SU-DHL-6 (cell line): Measurements from ENCODE around the gene TUBG1.

Source experiments
- H2AFZ ChIP-seq: fragments of 200-600 bp; sonication (generic); 2 replicates; pipeline ENCODE4 v1.6.1; 2014; ENCODE audit warnings: low read depth, mild to moderate bottlenecking, moderate library complexity, mixed read lengths, antibody characterized with exemption, low read length; ENCODE audit not compliant: severe bottlenecking
- H3F3A ChIP-seq: fragments of 200-600 bp; shearing (Covaris generic); 2 replicates; pipeline ENCODE4 v1.6.0; 2016; ENCODE audit warnings: antibody characterized with exemption, mild to moderate bottlenecking; ENCODE audit not compliant: insufficient read depth
- H3K27ac ChIP-seq: fragments of 200-600 bp; sonication (generic); 2 replicates; pipeline ENCODE4 v1.5.1; 2016; ENCODE audit warnings: low read depth, mild to moderate bottlenecking, low read length, moderate library complexity, mixed read lengths
- H3K27me3 ChIP-seq: fragments of 200-600 bp; sonication (generic), shearing (Covaris generic); 2 replicates; pipeline ENCODE4 v1.6.0; 2014; ENCODE audit warnings: mild to moderate bottlenecking, low read length
- H3K36me3 ChIP-seq: fragments of 200-600 bp; sonication (generic); 2 replicates; pipeline ENCODE4 v1.6.1; 2014; ENCODE audit warnings: mild to moderate bottlenecking, low read length, mixed read lengths
- H3K4me2 ChIP-seq: fragments of 300-600, 200-600 bp; shearing (Covaris generic), sonication (generic); 2 replicates; pipeline ENCODE4 v1.6.0; 2014; ENCODE audit warnings: low read length, low read depth, mild to moderate bottlenecking; ENCODE audit not compliant: poor library complexity, severe bottlenecking
- H3K4me3 ChIP-seq: fragments of 200-600 bp; sonication (generic); 2 replicates; pipeline ENCODE4 v1.5.1; 2014; ENCODE audit warnings: antibody characterized with exemption, low read length, mild to moderate bottlenecking, mixed read lengths; ENCODE audit not compliant: insufficient read depth, poor library complexity, severe bottlenecking
- H3K79me2 ChIP-seq: fragments of 200-600 bp; sonication (generic); 2 replicates; pipeline ENCODE4 v1.6.1; 2014; ENCODE audit warnings: mild to moderate bottlenecking, low read length, moderate library complexity; ENCODE audit not compliant: insufficient read depth
- H3K9ac ChIP-seq: fragments of 200-600 bp; sonication (generic); 2 replicates; pipeline ENCODE4 v1.7.0; 2014; ENCODE audit warnings: mild to moderate bottlenecking, low read length
- H3K9me2 ChIP-seq: fragments of 200-600 bp; sonication (generic); replicated peaks from 2 replicates; pipeline ENCODE4 v1.6.1; 2014; ENCODE audit warnings: low read length; ENCODE audit not compliant: insufficient read depth
- H3K9me3 ChIP-seq: fragments of 200-600 bp; sonication (generic); 2 replicates; pipeline ENCODE4 v1.6.1; 2014; ENCODE audit warnings: low read length, mixed read lengths; ENCODE audit not compliant: insufficient read depth
- H4K20me1 ChIP-seq: fragments of 200-600 bp; sonication (generic); 2 replicates; pipeline ENCODE4 v1.6.1; 2014; ENCODE audit warnings: low read depth, mild to moderate bottlenecking, antibody characterized with exemption, low read length, moderate library complexity, mixed read lengths
- EZH2phosphoT487 ChIP-seq: fragments of 200-600 bp; sonication (generic), shearing (Covaris generic); conservative IDR thresholded peaks from 2 replicates; pipeline ENCODE4 v1.6.1; 2018; ENCODE audit warnings: mild to moderate bottlenecking, antibody characterized with exemption, low read length, moderate library complexity, mixed read lengths
- TF ChIP-seq, protein P1 (sequence below): fragments of 200-600 bp; sonication (generic); IDR thresholded peaks from one replicate; pipeline ENCODE4 v1.5.1; 2017; ENCODE audit warnings: antibody characterized with exemption, mild to moderate bottlenecking, low read length, moderate library complexity; ENCODE audit not compliant: insufficient read depth, poor library complexity, severe bottlenecking

Gene TUBG1

DNA sequence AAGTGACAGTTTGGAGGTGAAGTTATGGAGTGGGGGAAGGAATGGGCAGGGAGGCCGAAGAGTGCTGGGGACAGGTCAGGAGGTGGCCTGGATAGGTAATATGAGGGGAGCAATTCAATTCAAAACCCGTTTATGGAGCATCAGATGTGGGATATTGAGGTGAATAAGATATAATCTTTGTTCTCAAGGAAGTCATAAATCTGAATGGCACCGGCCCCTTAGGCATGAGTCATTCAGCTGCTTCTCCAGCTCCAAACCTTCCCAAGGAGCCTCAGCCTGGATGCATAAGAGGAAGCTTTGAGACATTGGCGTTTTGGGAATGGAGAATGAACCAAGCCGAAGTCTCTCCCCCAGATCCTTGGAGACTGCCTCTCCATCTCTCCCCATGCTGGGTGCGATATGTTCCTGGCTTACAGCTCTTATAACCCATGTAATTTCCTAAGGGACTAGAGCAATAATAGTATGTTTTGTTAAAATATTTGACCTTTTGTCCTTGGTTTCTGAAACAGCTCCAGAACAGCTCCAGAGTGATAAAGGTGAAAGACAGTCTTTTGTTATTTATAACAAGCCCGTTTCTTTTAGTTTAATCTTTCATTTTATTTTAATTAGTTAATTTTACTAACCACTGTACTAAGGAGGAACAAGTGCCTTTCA is 51.3 kb downstream of the TUBG1 start:
- H3K36me3 ChIP-seq, result no peaks in the 10 kb centered on the region
- no peaks in the 10 kb centered on the region for H3K9me2 ChIP-seq
- H3K79me2 ChIP-seq, result no peaks in the 10 kb centered on the region
- H3K9ac ChIP-seq, result no peak overlapping the region
- H3K27ac ChIP-seq, result no peak overlapping the region
- H3F3A ChIP-seq, result no peaks in the 10 kb centered on the region
- no peaks in the 10 kb centered on the region for H3K27me3 ChIP-seq
- H4K20me1 ChIP-seq, result no peaks in the 10 kb centered on the region
- TF ChIP-seq EZH2phosphoT487, result no peak
- TF ChIP-seq, protein P1, sequence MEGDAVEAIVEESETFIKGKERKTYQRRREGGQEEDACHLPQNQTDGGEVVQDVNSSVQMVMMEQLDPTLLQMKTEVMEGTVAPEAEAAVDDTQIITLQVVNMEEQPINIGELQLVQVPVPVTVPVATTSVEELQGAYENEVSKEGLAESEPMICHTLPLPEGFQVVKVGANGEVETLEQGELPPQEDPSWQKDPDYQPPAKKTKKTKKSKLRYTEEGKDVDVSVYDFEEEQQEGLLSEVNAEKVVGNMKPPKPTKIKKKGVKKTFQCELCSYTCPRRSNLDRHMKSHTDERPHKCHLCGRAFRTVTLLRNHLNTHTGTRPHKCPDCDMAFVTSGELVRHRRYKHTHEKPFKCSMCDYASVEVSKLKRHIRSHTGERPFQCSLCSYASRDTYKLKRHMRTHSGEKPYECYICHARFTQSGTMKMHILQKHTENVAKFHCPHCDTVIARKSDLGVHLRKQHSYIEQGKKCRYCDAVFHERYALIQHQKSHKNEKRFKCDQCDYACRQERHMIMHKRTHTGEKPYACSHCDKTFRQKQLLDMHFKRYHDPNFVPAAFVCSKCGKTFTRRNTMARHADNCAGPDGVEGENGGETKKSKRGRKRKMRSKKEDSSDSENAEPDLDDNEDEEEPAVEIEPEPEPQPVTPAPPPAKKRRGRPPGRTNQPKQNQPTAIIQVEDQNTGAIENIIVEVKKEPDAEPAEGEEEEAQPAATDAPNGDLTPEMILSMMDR, result no peak
- H3K4me2 ChIP-seq, result no peak overlapping the region
- H3K4me3 ChIP-seq, result no peak overlapping the region
- no peaks in the 10 kb centered on the region for H3K9me3 ChIP-seq
- no peak overlapping the region for H2AFZ ChIP-seq
